ENCODE data around the gene CHTF8.

The CHTF8 gene

DNA sequence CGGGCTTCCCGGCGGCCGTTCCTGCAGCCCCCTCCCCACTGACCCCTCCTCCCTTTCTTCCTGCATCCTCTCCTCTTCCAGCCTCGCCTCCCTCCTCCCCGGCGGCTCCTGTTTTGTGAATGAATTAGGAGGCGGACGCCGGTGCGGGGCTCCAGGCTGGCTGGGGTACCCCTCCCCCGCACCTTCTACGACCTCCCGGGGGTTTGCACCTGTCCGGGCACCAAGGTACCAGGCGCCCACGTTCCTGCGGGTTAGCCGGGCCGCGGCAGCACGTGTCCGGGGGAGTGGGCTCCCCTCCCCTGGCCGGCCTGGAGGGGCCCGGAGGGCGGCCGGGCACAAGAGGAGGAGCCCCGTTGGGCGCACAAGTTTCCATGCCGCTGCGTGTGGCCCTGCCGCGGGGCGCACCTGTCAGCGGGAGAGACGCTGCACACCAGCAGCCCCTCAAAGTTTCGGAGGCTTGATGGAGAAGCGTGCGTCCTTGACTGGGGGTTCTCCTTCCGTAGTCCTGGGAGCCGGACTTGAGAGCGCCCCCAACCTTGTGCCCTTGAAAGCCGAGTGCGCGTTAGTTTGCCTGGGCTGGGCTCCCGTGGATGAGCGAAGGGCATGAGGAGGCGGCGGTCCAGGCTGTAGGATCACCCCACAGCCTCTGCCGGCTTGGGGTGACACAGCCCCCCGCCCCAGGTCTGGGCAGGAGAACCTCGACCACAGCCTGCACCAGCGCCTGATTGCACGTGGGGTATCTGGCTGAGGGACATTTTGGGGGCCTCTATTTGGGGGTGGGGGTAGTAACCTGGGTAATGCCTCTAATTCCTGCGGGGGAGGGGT is 25.7 kb downstream of the CHTF8 start:
- intact Hi-C loops (cut with DNase I) = no loop called here
- DNase-seq = peak in 1 of 42 donors; percentile 21

DNA sequence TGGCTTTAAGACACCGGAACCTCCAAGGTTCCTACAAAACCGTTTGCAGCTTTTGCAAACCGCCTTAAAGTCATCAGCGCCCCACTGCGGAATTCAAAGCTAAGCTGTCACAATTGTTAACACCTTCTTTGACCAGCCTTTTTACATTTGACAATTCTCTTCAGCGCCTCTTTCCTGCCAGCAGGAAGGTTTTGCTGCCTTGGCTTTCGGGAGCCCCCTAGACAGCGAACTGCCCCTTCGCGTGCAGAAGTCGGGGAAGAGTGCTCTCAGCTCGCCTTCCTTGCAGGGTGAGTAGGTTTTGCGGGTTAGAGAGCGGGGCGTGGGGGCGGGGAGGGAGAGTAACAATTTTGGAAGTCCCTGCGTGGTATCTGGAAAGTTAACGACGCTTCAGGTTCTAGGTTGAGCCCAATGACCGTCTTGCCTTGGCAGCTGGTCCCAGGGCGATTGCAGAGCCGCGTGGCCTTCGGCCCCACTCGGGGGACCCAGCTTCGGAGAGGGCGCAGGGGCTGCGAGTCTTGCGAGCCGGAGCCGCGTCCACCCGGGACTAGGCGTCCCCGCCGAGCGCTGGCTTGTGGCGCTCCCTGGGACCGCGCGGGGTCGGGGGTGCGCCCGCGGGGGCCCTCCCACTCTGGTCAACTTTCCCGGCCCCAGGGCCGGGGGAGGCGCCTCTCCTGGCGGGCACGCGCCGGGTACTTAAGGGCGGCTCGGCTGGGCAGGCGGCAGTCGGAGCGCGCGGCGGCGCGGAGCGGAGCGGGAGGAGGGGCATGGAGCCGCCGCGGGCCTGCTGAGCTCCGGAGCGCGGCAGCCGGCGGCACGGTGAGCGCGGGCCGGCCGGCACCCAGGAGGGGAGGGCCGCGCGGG is 26.7 kb downstream of the CHTF8 start, which contains the start of gene HAS3:
TSS of gene HAS3 (plus strand) at position 153 of the 861 bp plus-strand sequence. CDS start 3,743 bp downstream, outside the sequence.
- intact Hi-C loops (cut with DNase I) = no loop called here
- DNase-seq = peak; percentile 40 to 81 (median 63)

DNA sequence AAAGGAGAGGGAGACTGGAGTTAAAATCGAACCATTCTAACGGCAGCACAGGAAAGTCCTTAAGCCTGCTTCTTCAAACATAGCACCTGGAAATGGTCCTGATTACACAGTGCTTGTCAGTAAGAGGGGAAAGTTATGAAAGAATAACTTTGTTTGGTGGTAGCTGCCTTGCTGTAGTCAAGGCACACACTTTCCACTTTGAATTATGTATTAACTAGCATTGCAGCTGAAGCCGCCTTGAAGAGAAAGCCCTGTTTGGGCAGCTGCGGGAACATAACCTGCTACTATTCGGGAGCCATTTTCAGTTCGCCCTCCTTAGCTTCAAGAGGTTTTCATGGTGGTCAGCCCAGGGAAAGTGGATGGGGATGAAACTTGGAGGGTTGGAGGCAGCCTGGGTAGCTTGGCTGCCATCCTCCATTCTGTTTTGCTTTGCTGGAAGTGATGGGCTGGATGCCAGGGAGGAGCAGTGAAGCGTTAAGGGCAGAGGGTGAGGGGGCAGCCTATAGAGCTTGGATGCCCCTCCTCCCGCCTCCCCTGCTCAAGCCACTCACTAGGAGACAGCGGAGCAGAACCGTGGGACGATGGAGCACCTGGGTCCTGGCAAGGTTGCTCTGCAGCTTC is 32.2 kb downstream of the CHTF8 start:
- DNase-seq = no peak
- intact Hi-C loops (cut with DNase I) = no loop called here

GRCh38 chr16:69095193-69095592 is 37.2 kb downstream of the CHTF8 start:
- DNase-seq = no peak
- intact Hi-C loops (cut with DNase I) = no loop called here

DNA sequence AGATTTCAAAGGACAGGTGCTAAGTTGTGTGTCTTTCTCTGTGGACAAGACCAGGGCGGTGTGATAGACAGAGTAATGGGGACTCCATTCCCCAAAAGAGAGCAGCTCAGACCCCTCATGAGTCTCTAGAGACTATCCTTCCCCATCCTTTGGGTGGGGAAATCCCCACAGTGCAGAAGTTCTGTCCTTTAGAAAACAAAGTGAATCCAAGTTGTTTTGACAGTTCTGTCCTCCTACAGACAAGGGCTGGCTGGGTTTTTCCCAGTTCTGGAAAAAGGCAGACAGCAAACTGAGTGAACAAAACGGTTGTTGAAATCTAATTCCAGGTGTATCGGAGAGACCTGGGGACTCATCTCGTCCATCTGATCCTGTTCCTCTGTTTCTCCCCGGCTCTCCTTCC is 37.9 kb downstream of the CHTF8 start:
- DNase-seq = no peak
- intact Hi-C loops (cut with DNase I) = no loop called here

GRCh38 chr16:69093974-69094373 is 38.4 kb downstream of the CHTF8 start:
- no peak for DNase-seq
- intact Hi-C loops (cut with DNase I) = no loop called here

DNA sequence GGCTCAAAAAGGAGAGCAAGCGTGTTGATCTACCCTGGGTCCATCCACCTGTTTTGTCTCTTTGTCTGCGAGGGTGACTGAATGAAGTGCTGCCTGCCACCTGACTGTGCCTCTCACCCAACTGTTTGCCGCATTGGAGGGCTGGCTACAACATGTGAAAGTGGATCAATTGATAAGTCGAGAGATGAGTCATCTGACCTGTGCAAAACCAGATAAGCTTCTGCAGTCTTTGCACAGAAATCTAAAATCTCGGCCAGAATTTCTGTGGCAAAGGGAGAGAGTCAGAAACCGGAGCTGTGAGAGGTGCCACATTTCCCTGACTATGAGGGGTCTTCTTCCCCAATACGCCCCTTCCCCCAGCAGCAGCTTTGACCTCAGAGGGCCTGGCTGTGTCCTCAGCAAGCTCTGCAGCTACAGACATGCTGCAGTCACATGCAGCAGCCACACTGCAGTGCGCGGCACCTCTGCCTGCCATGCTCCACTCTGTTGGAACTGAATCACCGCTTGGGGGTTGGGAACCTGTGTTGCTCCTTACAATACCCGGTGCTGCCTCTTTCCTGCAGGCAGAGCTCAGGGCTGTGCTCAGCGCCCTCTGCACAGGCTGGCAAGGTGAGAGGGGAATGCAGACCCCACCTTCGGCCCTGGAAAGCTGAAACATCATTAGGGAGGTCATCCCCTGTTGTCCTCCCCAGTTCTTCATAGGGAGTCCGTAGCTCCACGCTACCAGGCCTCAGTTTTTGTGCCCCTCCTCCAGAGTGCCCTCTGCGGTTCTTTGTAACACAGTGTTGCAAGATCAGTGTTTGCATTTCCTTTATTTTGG is 43.1 kb downstream of the CHTF8 start:
- intact Hi-C loops (cut with DNase I) = no loop called here
- peak; percentile 47 to 91 (median 75) for DNase-seq

- intact Hi-C loops (cut with DNase I) = no loop called here
- DNase-seq = no peak
Measured at GRCh38 chr16:69088684-69089083, 43.7 kb downstream of the CHTF8 start.

DNA sequence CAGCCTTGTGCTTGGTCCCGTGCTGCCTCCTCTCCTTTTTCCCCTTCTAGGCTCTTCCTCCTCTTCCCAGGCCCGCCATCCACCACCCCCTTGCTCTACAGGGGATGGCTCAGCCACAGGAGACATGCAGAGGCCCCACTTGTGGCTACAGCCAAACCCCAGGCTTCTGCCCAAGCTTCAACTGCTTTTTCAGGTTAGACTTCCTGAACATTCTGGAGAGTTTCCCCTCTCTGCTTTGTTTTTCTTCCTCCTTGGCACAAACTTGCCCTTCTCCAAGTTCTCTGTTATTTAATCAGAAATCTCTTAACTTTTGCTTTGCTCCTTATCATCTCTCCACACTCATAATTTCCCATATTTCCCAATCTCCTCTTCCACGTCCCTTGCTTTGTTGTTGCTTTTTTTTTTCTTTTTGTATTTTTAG is 45.2 kb downstream of the CHTF8 start:
- no peak for DNase-seq
- intact Hi-C loops (cut with DNase I) = no loop called here

DNA sequence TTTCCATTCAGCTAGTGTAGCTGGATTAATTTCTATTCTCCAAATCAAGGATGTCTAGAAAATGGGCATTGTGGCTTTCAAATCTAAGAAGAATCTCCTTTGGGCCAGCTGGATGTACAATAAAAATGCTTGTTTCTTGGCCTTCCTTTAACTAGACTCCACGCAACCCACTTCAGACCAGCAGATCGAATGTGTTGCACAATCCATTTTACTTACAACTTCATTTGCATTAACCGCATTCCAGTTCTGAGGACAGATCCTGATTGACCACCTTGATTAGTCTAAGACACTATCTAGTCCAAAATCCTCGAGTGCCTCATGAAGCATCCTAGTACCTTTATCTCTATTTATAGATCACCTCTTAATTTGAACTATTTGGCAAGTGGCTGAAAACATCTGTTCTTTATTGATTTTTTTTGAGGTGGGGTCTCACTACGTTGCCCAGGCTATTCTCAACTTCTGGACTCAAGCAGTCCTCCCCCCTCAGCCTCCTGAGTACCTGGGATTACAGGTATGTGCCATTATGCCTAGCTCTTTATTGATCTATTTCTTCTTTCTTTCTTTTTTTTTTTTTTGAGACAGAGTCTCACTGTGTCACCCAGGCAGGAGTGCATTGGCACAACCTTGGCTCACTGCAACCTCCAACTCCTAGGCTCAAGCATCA is 47.2 kb downstream of the CHTF8 start:
- intact Hi-C loops (cut with DNase I) = no loop called here
- no peak for DNase-seq

DNA sequence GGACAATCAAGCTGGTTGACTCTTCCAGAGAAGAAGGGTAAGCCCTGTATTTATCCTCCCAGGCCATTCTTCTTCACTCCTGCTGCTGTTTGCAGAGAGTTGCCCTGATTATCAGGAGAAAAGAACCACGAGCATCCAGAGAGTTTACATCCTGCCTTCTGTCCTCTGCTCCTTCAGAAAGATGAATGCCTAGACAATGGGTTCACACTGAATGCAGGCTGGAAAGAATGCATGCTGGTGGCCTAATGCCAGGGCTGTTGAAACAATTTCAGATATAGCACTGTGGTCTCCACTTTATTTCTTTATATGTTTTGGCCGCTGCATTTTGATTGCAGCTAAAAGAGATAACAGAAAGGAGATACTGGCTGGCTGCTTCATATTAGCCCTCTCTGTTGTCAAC is 48.1 kb downstream of the CHTF8 start:
- intact Hi-C loops (cut with DNase I) = no loop called here
- no peak for DNase-seq

DNA sequence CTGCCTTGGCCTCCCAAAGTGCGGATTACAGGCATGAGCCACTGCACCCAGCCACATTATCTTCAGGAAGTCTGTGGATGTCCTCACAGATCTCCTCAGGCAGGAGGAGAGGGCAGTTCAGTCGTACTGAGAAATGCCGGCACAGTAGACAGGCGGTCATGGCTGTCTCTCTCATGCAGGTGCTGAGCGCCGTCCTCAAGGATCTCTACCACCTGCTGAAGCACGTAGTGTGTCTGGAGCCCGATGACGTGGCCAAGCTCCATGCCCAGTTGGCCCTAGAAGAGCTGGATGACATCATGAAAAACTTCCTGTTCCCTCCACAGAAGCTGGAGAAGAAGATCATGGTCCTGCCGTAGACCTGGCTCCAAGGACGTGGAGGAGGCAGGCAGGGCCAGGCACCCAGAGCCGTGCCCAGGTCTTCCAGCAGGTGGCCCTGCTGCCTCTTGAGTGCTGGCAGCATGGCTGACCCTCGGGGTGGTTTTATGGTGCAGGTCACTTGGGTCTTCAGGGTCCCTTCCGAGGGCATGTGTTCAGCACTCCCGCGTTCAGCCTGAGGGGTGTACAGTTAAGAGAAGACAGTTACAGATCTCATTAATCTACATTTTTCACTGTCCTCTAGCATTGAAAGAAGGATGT is 49.0 kb downstream of the CHTF8 start:
- no peak for DNase-seq
- intact Hi-C loops (cut with DNase I) = no loop called here

DNA sequence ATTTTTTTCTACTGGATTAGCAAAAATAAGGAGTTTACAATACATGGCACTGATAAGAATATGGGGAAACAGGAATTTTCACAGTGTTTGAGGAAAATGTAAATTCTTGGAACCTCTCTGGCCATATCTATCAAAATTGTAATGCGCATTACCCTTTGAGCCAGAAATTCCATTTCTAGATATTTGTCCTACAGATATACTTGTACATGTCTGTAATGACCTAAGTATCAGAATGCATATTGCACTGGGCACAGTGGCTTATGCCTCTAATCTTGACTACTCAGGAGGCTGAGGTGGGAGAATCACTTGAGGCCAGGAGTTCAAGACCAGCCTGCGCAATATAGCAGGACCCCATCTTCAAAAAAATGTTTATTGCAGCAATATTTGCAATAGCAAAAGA is 52.7 kb downstream of the CHTF8 start:
- intact Hi-C loops (cut with DNase I) = no loop called here
- DNase-seq = no peak

DNA sequence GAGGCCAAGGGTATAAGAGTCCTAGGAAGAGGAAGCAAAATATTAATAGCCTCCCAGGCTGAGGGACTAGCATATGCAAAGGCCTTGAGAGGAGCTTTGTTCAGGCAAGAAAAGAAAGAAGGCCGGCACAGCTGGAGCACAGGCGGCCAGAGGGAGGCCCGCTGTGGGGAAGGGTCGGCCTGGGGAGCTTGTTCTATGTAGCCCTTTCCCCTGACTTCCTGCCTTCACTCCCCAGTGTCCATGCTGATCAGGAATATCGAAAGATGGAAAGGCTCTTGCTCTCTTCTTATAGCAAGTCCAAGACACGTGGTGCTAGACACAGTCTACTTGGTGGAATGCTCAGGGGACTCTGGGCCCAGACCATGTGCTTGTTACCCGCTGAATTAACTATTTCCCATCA is 54.3 kb downstream of the CHTF8 start:
- intact Hi-C loops (cut with DNase I) = no loop called here
- no peak for DNase-seq

DNA sequence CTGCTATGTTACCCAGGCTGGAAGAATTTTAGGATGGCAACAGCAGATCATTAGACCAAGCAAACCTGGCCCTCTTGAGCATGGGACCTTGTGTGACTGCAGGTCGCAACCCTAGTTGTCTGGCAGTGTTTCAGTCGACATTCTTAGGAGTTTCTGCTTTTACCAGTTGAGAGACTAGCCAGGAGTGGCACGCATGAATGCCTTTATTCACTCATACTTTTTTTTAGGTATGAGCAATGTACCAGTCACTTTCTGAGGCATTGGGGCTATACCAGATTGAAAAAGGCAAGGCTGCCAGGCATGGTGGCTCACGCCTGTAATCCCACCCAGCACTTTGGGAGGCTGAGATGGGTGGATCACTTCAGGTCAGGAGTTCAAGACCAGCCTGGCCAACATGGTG is 55.1 kb downstream of the CHTF8 start:
- intact Hi-C loops (cut with DNase I) = no loop called here
- no peak for DNase-seq

GRCh38 chr16:69073181-69073702 is 59.1 kb downstream of the CHTF8 start:
- intact Hi-C loops (cut with DNase I) = no loop called here
- DNase-seq = peak in 9 of 42 donors; percentile 4 to 55 (median 14)

GRCh38 chr16:69072640-69072974 is 59.8 kb downstream of the CHTF8 start:
- no peak for DNase-seq
- intact Hi-C loops (cut with DNase I) = no loop called here

DNA sequence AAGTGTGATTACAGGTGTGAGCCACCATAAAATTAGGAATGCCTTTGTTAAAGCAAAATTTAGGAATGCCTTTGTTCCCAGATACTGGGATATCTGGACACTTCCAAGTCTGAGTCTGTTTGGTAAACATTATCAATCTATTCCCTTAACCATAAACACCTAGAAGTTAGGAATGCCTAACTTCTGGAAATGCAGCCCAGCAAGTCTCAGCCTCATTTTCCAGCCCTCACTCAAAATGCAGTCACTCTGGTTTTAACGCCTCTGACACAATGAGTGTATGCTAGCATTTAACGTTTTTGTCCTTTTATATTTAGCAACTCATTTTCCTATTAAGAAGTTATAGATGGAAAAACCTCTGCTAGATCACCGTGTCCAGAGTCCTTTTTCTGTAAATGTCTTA is 61.4 kb downstream of the CHTF8 start:
- intact Hi-C loops (cut with DNase I) = no loop called here
- no peak for DNase-seq
